ENCODE results near the gene OLFM4.
"Not testable (repeated sequence)": the region's sequence is repeated elsewhere in the genome, so short reads cannot be mapped to it uniquely, and the experiment has no call there.

OLFM4 gene, protein sequence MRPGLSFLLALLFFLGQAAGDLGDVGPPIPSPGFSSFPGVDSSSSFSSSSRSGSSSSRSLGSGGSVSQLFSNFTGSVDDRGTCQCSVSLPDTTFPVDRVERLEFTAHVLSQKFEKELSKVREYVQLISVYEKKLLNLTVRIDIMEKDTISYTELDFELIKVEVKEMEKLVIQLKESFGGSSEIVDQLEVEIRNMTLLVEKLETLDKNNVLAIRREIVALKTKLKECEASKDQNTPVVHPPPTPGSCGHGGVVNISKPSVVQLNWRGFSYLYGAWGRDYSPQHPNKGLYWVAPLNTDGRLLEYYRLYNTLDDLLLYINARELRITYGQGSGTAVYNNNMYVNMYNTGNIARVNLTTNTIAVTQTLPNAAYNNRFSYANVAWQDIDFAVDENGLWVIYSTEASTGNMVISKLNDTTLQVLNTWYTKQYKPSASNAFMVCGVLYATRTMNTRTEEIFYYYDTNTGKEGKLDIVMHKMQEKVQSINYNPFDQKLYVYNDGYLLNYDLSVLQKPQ

DNA sequence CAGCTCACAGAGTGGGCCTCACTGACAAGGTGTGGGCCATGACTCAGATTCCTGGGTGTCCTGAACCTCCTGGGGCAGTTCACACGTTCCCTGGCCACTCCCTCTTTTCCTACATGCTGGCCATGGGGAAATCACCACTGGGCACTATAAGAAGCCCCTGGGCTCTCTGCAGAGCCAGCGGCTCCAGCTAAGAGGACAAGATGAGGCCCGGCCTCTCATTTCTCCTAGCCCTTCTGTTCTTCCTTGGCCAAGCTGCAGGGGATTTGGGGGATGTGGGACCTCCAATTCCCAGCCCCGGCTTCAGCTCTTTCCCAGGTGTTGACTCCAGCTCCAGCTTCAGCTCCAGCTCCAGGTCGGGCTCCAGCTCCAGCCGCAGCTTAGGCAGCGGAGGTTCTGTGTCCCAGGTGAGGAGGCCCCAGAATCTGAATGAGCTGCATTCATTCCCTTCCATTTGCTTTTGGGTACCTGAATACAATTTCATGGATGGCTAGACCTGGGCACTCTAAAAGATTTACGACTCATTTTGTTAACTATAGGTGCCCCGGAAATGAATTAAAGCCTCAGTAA lies at the start of gene OLFM4:
Gene OLFM4 (plus strand): TSS at position 177 of the 567 bp plus-strand sequence. CDS start 24 bp downstream, at position 201.
- DNase-seq (ENCODE audit: low spot score), result no peak

DNA sequence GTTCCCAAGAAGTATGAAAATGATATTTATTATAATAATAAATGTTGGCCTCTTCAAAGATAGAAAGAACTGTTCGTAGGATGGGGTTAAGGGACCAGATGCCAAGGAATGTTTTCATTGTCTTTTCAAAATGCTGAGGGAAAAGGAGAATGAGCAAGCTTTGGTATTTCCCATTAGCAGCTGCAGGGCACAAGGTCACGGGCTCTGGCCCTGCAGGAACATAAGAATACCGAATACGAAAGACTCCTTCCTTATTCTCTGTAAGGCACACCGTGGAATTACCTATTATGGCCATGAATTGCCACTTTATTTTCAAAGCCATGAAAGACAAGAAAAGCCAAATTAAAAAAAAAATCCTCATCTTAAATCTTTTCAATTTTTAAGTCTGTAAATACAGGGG lies 49.6 kb upstream of the OLFM4 start:
- no peak for DNase-seq (ENCODE audit: low spot score)

GRCh38 chr13:52980695-52981094 lies 47.9 kb upstream of the OLFM4 start:
- no peak for DNase-seq (ENCODE audit: low spot score)

GRCh38 chr13:52983836-52984235 lies 44.8 kb upstream of the OLFM4 start:
- no peak for DNase-seq (ENCODE audit: low spot score)

GRCh38 chr13:52984881-52985363 lies 43.7 kb upstream of the OLFM4 start:
- no peak for DNase-seq (ENCODE audit: low spot score)

GRCh38 chr13:52991344-52992020 lies 37.1 kb upstream of the OLFM4 start:
- no peak for DNase-seq (ENCODE audit: low spot score)

- DNase-seq (ENCODE audit: low spot score), result no peak
These were observed 36.5 kb upstream of the OLFM4 start for GRCh38 chr13:52992110-52992509.

- DNase-seq (ENCODE audit: low spot score), result no peak
These were observed 34.6 kb upstream of the OLFM4 start for GRCh38 chr13:52994051-52994450.

DNA sequence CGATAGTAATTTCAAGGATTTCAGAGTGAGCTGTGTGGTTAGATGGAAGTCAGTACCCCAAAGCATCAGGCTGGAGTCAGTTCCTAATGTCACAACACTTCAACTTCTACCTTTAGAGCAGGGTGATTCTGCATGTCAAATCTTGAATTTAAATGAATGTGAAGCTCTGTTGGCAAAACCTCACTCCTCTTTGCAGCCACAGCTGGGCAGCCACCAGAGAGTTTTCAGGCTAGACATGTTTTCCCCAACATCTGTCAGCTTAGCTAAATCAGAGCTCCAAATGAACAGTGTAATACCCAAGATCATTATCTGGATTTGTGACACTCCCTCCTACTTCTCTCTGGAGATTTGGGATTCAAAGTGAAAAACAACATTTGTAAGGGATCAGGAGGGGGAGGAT lies 33.7 kb upstream of the OLFM4 start:
- no peak for DNase-seq (ENCODE audit: low spot score)

DNA sequence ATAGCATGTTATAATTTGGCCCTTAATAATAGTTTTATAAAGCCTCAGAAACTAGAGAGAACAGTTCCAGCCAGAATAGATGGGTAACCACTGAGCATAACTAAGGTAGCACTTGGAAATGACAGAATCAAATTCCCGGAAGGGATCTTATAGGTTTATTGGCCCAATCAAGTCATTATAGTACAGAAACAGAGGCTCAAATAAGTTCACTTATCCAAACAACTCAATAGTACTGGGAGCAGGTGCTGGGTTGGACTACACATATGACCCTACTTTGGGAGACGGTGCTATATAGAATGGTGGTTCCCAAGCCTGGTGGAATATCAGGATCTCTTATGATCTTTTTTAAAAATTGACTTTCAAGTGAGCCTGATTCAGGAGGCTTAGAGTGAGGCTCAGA lies 32.7 kb upstream of the OLFM4 start:
- DNase-seq (ENCODE audit: low spot score), result no peak

DNA sequence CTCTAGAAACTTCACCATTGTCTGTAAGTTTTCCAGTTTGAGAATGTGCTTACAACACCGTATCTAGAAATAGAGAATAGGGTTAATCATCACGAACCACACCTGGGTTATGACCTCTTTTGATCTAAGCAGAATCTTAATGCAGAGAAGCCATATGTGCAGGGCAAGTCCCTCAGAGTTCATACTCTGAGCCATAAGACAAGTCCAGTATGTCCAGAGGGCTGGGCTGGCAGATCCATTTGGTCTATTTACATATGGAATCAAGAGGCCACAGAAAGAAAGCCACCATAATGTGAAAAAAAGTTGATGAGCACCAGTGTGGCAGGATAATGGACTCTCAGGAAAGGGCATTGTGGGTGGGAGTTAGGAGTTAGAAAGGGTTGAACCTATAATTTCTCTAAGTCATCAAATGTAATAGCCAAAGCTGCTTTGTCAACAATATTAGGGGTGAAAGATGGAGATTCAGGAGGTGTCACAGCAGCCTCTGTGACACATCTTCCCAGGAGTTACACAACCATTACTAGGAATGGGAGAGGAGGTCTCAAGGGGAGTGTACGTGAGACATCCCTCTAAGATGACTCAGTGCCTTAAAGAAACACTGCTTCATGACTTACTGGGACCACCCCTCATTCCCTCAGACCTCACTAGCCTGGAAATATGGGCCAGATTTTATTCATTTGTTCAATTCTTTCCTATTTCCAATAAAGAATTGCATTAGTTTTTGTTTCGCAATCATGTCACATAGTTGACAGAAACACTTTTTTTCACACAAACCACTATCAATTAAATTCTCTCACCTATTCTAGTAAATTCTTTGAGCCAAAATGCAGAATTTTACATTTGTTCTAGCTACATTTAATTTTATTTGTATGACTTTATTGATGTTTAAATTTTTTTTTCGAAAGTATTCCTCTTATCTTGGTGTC lies 30.4 kb upstream of the OLFM4 start:
- DNase-seq (ENCODE audit: low spot score), result no peak

DNA sequence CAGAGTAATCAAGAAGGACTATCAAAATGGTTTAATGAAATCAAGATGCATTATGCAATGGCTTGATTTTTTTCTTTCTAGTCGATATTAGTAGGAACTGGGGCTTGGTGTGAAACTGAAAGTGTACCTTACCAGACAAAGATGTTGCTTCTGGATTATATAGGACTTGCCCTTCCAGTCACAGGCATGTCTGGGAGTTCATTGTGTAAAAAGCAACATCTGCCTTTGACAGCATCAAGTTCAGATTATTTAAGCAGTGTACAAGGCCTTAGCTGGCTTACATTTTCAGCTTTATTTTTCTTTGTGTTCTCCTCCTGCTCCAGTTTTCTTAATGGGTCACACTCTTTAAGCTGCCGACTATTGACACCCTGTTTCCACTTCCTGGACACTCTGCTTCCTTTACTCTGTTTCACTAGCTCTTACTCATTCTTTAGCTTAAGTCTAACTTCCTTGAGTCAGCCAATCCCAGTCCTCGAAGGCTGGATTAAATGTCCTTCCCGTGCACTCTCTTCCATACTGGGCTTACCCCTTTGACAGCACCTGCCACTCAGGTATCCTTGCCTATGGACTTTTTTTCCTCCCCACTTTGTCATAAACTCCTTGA lies 29.4 kb upstream of the OLFM4 start:
- DNase-seq (ENCODE audit: low spot score), result no peak

DNA sequence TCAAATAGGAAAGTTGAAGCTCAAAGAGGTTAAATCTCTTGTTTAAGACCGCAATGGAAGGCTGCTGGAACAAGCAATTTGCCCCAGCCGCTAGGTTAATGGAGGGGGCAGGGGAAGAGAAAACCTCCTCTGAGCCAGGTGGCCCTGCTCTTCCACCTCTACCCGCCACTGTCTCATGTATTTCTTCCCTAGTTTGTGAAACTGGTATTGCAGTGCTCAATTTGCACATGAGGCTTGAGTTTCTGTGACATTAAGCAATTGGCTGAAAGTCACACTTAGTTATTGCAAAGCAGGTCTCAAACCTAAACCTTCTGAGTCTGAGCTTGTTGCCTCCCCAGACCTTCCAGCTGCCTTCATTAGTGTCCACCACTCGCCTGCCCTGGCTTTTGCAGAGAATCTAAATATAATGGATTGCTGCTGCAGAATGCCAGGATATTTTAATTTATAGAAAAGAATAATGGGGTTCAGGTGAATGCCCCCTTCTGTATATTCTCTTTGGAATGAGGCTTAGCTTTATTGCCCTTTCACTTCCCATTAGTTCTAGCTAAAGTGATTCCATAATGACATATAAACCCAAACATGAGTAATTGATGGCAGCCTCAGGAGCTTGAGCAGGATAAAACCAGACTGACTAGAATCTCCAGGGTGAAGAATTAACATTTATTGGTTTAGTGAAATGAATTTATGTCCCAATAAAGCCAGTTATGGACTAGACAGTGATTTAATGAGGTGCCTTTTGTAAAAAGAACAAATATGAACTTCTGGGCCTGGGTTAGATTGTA lies 27.0 kb upstream of the OLFM4 start:
- DNase-seq (ENCODE audit: low spot score), result no peak

GRCh38 chr13:53004573-53004972 lies 24.0 kb upstream of the OLFM4 start:
- DNase-seq (ENCODE audit: low spot score), result no peak

- no peak for DNase-seq (ENCODE audit: low spot score)
These were observed 23.0 kb upstream of the OLFM4 start for GRCh38 chr13:53005626-53006025.

- no peak for DNase-seq (ENCODE audit: low spot score)
These were observed 20.7 kb upstream of the OLFM4 start for GRCh38 chr13:53007872-53008271.

DNA sequence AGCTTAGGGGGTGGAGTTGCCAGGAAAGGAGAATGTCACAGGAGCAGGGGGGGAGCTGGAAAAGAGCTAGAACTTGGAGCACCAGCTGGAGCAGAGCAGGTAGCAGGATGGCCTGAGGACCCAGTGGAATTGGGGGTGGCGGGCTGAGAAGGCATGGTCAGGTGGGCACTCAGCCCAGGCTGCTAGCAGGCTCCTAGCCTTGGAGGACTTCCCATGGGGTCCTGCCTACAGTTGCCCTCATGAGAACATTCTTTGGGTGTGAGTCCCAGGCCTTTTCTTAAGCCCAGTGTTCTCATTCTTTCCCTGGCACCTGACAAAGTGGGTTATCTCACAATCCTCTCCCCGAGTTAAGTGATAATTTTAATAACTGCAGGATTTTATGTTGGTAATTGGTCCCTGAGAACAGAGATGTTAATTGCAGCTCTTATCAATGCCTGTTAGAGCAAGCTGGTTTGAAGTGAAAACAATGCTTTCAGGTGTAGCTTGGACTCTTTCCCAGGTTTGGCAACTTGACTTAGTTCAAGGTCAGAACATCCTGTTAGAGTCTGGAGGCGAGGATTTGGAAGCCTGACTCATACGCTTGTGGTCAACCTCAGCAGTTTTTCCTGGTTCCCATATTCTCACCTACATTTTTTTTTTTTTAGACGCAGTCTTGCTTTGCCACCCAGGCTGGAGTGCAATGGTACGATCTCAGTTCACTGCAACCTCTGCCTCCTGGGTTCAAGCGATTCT lies 18.1 kb upstream of the OLFM4 start:
- no peak for DNase-seq (ENCODE audit: low spot score)

DNA sequence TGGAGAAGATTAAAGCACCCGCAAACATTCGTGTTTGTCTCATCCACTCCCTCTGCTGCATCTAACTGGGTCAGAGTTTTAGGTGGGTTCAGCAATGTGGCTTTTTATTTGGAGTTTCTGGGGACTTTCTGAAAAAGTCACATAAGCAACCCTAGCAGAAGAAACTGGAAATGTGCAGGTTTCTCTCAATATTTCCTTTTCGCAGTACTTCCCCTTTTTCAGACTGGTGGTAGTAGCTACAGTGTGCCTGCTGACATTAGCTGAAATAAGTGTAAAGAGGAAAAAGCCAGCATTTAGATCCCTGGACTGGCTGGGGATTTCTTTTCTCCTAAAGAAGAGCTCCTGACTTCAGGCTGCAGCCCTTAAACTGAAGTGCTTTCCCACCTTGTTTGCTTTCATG lies 15.9 kb upstream of the OLFM4 start:
- no peak for DNase-seq (ENCODE audit: low spot score)

DNA sequence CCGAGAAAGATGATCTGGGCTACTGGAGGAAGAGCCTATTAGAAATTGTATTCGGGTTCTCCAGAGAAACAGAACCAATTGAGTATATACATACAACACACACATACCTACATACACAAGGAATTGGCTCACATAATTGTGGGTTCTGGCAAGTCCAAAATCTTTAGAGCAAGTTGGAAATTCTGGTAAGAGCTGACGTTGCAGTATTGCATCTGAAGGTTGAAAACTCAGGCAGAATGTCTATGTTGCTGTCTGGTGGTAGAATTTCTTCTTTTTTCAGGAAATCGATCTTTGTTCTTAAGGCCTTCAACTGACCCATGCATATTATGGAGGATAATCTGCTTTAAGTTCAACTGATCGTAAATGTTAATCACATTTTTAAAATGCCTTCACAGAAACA lies 15.5 kb upstream of the OLFM4 start:
- no peak for DNase-seq (ENCODE audit: low spot score)

GRCh38 chr13:53014018-53014417 lies 14.6 kb upstream of the OLFM4 start:
- not testable (repeated sequence) for DNase-seq (ENCODE audit: low spot score)
